Astrocyte (in vitro differentiated cells and primary cell): ENCODE results near the gene ZCRB1. TPM values are rescaled to one million over a fixed set of nuclear protein-coding genes. Genes with fewer than 3 reads are reported as not detected.

Source experiments
- DNase-seq: peaks from one replicate; pipeline ENCODE4 v3.0.0-alpha.2; 2010; ENCODE audit warnings: low read depth
- FAIRE-seq: peaks from 2 replicates; lab custom pipeline; 2011; peaks lifted over from hg19 to GRCh38; lab: Jason Lieb, UNC
- H2AFZ ChIP-seq: 2 replicates; pipeline ENCODE4 v1.6.0; 2012; ENCODE audit warnings: low read depth, low read length, inconsistent platforms
- H3K27ac ChIP-seq: 2 replicates; pipeline ENCODE4 v1.5.1; 2011; ENCODE audit warnings: low read depth, low read length, inconsistent platforms
- H3K27me3 ChIP-seq: 2 replicates; pipeline ENCODE4 v1.6.0; 2011; ENCODE audit warnings: low read length, inconsistent platforms; ENCODE audit not compliant: insufficient read depth
- H3K36me3 ChIP-seq: 2 replicates; pipeline ENCODE4 v1.5.1; 2011; ENCODE audit warnings: low read length, inconsistent platforms; ENCODE audit not compliant: insufficient read depth
- H3K4me1 ChIP-seq: 2 replicates; pipeline ENCODE4 v1.5.1; 2011; ENCODE audit warnings: low read length, inconsistent platforms; ENCODE audit not compliant: insufficient read depth
- H3K4me2 ChIP-seq: 2 replicates; pipeline ENCODE4 v1.6.0; 2012; ENCODE audit warnings: low read length, inconsistent platforms
- H3K4me3 ChIP-seq: 2 replicates; pipeline ENCODE4 v1.5.1; 2011; ENCODE audit warnings: low read depth, mild to moderate bottlenecking, low read length, inconsistent platforms; ENCODE audit not compliant: insufficient read depth
- H3K79me2 ChIP-seq: 2 replicates; pipeline ENCODE4 v1.6.0; 2012; ENCODE audit warnings: mild to moderate bottlenecking, low read length, inconsistent platforms; ENCODE audit not compliant: insufficient read depth
- H3K9ac ChIP-seq: 2 replicates; pipeline ENCODE4 v1.6.0; 2012; ENCODE audit warnings: mild to moderate bottlenecking, low read length, inconsistent platforms
- H3K9me3 ChIP-seq: 2 replicates; pipeline ENCODE4 v1.5.1; 2012; ENCODE audit warnings: low read depth, mild to moderate bottlenecking, low read length, inconsistent platforms; ENCODE audit not compliant: insufficient read depth
- H4K20me1 ChIP-seq: 2 replicates; pipeline ENCODE4 v1.6.0; 2012; ENCODE audit warnings: low read length, inconsistent platforms; ENCODE audit not compliant: insufficient read depth
- H3K27ac Mint-ChIP-seq: one replicate; pipeline ENCODE4 v1.8.0; 2021; ENCODE audit warnings: mild to moderate bottlenecking, mixed read lengths; ENCODE audit not compliant: unreplicated experiment
- H3K27me3 Mint-ChIP-seq: one replicate; pipeline ENCODE4 v1.8.0; 2021; ENCODE audit warnings: low read depth, mixed read lengths; ENCODE audit not compliant: unreplicated experiment
- H3K36me3 Mint-ChIP-seq: one replicate; pipeline ENCODE4 v1.8.0; 2021; ENCODE audit warnings: low read depth, mixed read lengths; ENCODE audit not compliant: unreplicated experiment
- H3K4me1 Mint-ChIP-seq: one replicate; pipeline ENCODE4 v1.8.0; 2021; ENCODE audit warnings: low read depth, mixed read lengths; ENCODE audit not compliant: unreplicated experiment
- H3K4me3 Mint-ChIP-seq: one replicate; pipeline ENCODE4 v1.8.0; 2021; ENCODE audit warnings: mild to moderate bottlenecking, moderate library complexity, mixed read lengths; ENCODE audit not compliant: unreplicated experiment
- H3K9me3 Mint-ChIP-seq: one replicate; pipeline ENCODE4 v1.8.0; 2021; ENCODE audit warnings: mild to moderate bottlenecking, mixed read lengths; ENCODE audit not compliant: unreplicated experiment
- CTCF ChIP-seq: IDR thresholded peaks from 2 replicates; pipeline ENCODE4 v1.5.1; 2011; ENCODE audit warnings: low read depth, mild to moderate bottlenecking, inconsistent platforms, low read length, moderate library complexity; ENCODE audit not compliant: insufficient read depth
- EZH2 ChIP-seq: IDR thresholded peaks from 2 replicates; pipeline ENCODE4 v1.6.1; 2012; ENCODE audit warnings: mild to moderate bottlenecking, low read length, inconsistent platforms; ENCODE audit not compliant: insufficient read depth
- total RNA-seq: library from RNA; stranded (reverse); gene quantifications from 2 replicates; pipeline ENCODE4 v1.2.1, GENCODE V29; 2021

The ZCRB1 gene
- total RNA-seq, 1 donor from 2014 or later: 45.8 TPM

GRCh38 chr12:42338280-42338679 is 12.4 kb upstream of the ZCRB1 start:
- no peak overlapping the region for H3K4me3 Mint-ChIP-seq
- no peak overlapping the region for H3K27ac Mint-ChIP-seq
- Histone ChIP-seq H2AFZ (no peak overlapping the region), H3K9me3 (no peaks in the 10 kb centered on the region), H3K4me1 (no peaks in the 10 kb centered on the region), H3K27me3 (no peaks in the 10 kb centered on the region), H4K20me1 (peaks cover 48% of the 10 kb centered on the region), H3K79me2 (peaks cover 90% of the 10 kb centered on the region), H3K27ac (no peak overlapping the region), H3K4me2 (no peak overlapping the region), H3K4me3 (no peak overlapping the region), H3K36me3 (peaks cover 12% of the 10 kb centered on the region), H3K9ac (no peak overlapping the region)
- DNase-seq (no peak), FAIRE-seq (no peak)
- H3K9me3 Mint-ChIP-seq: no peaks in the 10 kb centered on the region
- peaks cover 6% of the 10 kb centered on the region for H3K36me3 Mint-ChIP-seq
- H3K4me1 Mint-ChIP-seq: peaks cover 16% of the 10 kb centered on the region
- no peaks in the 10 kb centered on the region for H3K27me3 Mint-ChIP-seq
- TF ChIP-seq EZH2: no peak
- no peak for TF ChIP-seq CTCF

GRCh38 chr12:42336286-42336685 is 10.4 kb upstream of the ZCRB1 start:
- H3K4me3 Mint-ChIP-seq: no peak overlapping the region
- no peak for FAIRE-seq
- Histone ChIP-seq H3K9me3 (no peaks in the 10 kb centered on the region), H3K4me3 (no peak overlapping the region), H3K9ac (no peak overlapping the region), H3K27me3 (no peaks in the 10 kb centered on the region), H3K4me1 (no peaks in the 10 kb centered on the region), H3K36me3 (peaks cover 10% of the 10 kb centered on the region), H3K27ac (no peak overlapping the region), H3K79me2 (peaks cover 92% of the 10 kb centered on the region), H4K20me1 (peaks cover 45% of the 10 kb centered on the region), H3K4me2 (no peak overlapping the region), H2AFZ (no peak overlapping the region)
- H3K9me3 Mint-ChIP-seq: no peaks in the 10 kb centered on the region
- DNase-seq: no peak
- H3K4me1 Mint-ChIP-seq: peaks cover 16% of the 10 kb centered on the region
- no peak overlapping the region for H3K27ac Mint-ChIP-seq
- no peaks in the 10 kb centered on the region for H3K27me3 Mint-ChIP-seq
- TF ChIP-seq EZH2 (no peak), CTCF (no peak)
- H3K36me3 Mint-ChIP-seq: peaks cover 6% of the 10 kb centered on the region
